DND-41 (cell line): ENCODE measurements around the gene EIF2S2.

Experiments used
- ATAC-seq: fragments of 200-7000 bp; cut with Tn5 transposase; 3 replicates; pipeline ENCODE4 v1.9.1; 2021; ENCODE audit warnings: low read depth; ENCODE audit not compliant: insufficient read depth
- DNase-seq: peaks from one replicate; pipeline ENCODE4 v3.0.0-alpha.2; 2020
- H2AFZ ChIP-seq: 2 replicates; pipeline ENCODE4 v1.6.0; 2012; ENCODE audit warnings: low read depth, low read length
- H3K27ac ChIP-seq: 2 replicates; pipeline ENCODE4 v1.5.1; 2012; ENCODE audit warnings: low read length, inconsistent platforms
- H3K27me3 ChIP-seq: fragments of 200-600 bp; sonication (generic); 2 replicates; pipeline ENCODE4 v1.6.0; 2012; ENCODE audit warnings: low read length, mild to moderate bottlenecking, inconsistent platforms; ENCODE audit not compliant: insufficient read depth, poor library complexity
- H3K36me3 ChIP-seq: 2 replicates; pipeline ENCODE4 v1.5.1; 2012; ENCODE audit warnings: low read length, inconsistent platforms; ENCODE audit not compliant: insufficient read depth
- H3K4me1 ChIP-seq: 2 replicates; pipeline ENCODE4 v1.5.1; 2012; ENCODE audit warnings: mild to moderate bottlenecking, low read length; ENCODE audit not compliant: insufficient read depth
- H3K4me2 ChIP-seq: 2 replicates; pipeline ENCODE4 v1.6.0; 2012; ENCODE audit warnings: mild to moderate bottlenecking, moderate library complexity, low read length, inconsistent platforms; ENCODE audit not compliant: insufficient read depth
- H3K4me3 ChIP-seq, 2 experiments: fragments of 200-600 bp in 1 of 2; shearing (Covaris generic) in 1 of 2; 2 replicates each; pipeline ENCODE4 v1.5.1; 2012 to 2016; ENCODE audit warnings: inconsistent platforms in 2 of 2, low read length in 2 of 2, mild to moderate bottlenecking in 2 of 2, low read depth in 1 of 2, moderate library complexity in 1 of 2
- H3K79me2 ChIP-seq: 2 replicates; pipeline ENCODE4 v1.6.0; 2012; ENCODE audit warnings: low read length, inconsistent platforms; ENCODE audit not compliant: insufficient read depth
- H3K9ac ChIP-seq: 2 replicates; pipeline ENCODE4 v1.6.0; 2012; ENCODE audit warnings: low read depth, mild to moderate bottlenecking, inconsistent platforms, low read length, moderate library complexity
- H3K9me3 ChIP-seq: 2 replicates; pipeline ENCODE4 v1.5.1; 2012; ENCODE audit warnings: low read length, moderate library complexity, mild to moderate bottlenecking, inconsistent platforms; ENCODE audit not compliant: insufficient read depth, severe bottlenecking
- H4K20me1 ChIP-seq: 2 replicates; pipeline ENCODE4 v1.6.0; 2012; ENCODE audit warnings: low read length; ENCODE audit not compliant: insufficient read depth
- EZH2 ChIP-seq: IDR thresholded peaks from 3 replicates; pipeline ENCODE4 v1.6.1; 2012; ENCODE audit warnings: borderline replicate concordance, low read depth, mild to moderate bottlenecking, moderate library complexity, low read length, inconsistent platforms; ENCODE audit not compliant: severe bottlenecking
- TF ChIP-seq, protein P1 (sequence below): IDR thresholded peaks from 2 replicates; pipeline ENCODE4 v1.5.1; 2012; ENCODE audit warnings: borderline replicate concordance, low read length, moderate library complexity, mild to moderate bottlenecking; ENCODE audit not compliant: poor library complexity, severe bottlenecking; ENCODE audit errors: extremely low read depth

Gene EIF2S2

DNA sequence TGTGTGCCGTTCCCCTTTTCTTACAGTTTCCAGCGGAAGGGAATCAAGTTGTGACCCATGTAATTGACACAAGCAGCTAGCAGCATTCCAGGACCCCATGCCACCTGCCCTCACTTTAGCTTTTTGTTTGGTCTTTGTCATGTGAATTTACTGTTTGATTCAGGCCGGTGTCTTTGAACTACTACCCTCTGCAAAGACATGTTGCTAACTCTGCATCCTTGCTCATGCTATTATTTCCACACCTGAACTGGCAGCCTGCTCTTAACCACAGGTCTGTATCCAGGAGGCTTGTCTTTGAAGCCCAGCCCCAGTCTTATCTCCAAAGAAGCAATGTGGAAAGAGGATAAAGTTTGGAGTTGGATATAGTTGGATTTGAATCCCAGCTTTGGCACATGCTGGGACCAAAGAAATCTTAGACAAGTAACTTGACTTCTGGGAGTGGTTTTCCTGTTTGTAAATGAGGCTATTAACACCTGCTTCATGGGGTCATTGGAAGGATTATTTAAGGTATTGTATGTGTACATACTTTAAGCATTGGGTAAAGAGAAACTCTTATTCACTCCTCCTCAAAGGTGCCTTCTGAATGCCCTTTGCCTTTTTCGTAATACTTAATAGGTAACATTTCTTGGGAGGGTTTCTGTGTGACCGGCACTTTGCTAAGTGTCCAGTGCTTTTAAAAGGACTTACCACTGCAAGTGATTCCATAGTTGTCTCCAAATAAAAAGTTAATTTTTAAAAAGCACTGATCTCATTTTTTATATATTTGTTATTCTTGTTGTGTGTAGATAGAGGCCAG lies 65.9 kb downstream of the EIF2S2 start:
- Histone ChIP-seq H2AFZ (no peak overlapping the region), H3K9me3 (no peaks in the 10 kb centered on the region), H3K4me2 (no peak overlapping the region), H3K4me1 (no peaks in the 10 kb centered on the region), H4K20me1 (peaks cover 95% of the 10 kb centered on the region), H3K27me3 (no peaks in the 10 kb centered on the region), H3K27ac (no peak overlapping the region), H3K9ac (no peak overlapping the region), H3K4me3 (no peak overlapping the region), H3K36me3 (peaks cover 55% of the 10 kb centered on the region), H3K79me2 (peaks cover 99% of the 10 kb centered on the region)
- no peak for DNase-seq
- no peak for TF ChIP-seq EZH2
- TF ChIP-seq, protein P1, sequence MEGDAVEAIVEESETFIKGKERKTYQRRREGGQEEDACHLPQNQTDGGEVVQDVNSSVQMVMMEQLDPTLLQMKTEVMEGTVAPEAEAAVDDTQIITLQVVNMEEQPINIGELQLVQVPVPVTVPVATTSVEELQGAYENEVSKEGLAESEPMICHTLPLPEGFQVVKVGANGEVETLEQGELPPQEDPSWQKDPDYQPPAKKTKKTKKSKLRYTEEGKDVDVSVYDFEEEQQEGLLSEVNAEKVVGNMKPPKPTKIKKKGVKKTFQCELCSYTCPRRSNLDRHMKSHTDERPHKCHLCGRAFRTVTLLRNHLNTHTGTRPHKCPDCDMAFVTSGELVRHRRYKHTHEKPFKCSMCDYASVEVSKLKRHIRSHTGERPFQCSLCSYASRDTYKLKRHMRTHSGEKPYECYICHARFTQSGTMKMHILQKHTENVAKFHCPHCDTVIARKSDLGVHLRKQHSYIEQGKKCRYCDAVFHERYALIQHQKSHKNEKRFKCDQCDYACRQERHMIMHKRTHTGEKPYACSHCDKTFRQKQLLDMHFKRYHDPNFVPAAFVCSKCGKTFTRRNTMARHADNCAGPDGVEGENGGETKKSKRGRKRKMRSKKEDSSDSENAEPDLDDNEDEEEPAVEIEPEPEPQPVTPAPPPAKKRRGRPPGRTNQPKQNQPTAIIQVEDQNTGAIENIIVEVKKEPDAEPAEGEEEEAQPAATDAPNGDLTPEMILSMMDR: no peak
- no peak for ATAC-seq

DNA sequence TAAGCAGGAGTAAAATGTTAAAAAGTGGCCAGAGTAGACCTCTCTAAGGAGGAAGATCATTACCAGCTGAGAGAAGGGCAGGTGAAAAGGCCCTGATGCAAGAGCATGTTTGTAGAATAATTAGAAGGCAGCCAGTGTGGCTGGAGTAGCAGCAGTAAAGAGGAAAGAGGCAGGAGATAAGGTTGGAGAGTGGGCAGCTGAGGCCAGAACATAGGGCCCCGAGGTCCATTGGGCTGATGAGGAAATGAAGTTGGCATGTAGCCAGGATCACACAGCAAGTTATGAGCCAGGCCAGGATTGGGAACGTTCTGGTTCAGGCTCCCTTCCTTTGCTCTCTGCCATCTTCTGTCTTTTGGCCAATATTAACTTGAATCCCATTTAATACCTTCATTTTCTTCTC lies 66.7 kb downstream of the EIF2S2 start:
- TF ChIP-seq EZH2: no peak
- TF ChIP-seq, protein P1: no peak
- no peaks in the 10 kb centered on the region for H3K4me1 ChIP-seq
- H3K9ac ChIP-seq: no peak overlapping the region
- no peak overlapping the region for H2AFZ ChIP-seq
- no peaks in the 10 kb centered on the region for H3K9me3 ChIP-seq
- DNase-seq (no peak), ATAC-seq (no peak)
- H3K27me3 ChIP-seq: no peaks in the 10 kb centered on the region
- H3K27ac ChIP-seq: no peak overlapping the region
- H3K4me2 ChIP-seq: no peak overlapping the region
- peaks cover 99% of the 10 kb centered on the region for H3K79me2 ChIP-seq
- peaks cover 57% of the 10 kb centered on the region for H3K36me3 ChIP-seq
- no peak overlapping the region for H3K4me3 ChIP-seq
- peaks cover 95% of the 10 kb centered on the region for H4K20me1 ChIP-seq

DNA sequence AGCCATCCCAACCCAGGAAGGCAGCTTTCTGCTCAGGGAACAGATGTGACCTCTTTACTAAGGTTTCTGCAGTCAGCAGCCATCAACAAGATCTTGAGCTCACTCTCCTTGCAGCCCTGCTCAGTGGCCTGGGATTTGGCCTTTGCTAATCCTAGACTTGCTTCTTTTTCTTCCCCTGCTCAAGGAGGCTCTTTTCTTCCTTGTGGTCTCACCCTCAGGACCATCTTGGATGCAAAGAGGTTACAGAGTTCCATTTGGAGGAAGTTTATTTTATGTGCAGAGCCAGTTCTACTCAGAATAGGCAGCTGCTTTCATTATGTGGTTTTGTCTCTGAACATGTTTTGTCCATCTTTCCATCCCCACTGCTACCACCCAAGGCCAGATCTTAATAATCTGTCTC lies 69.0 kb downstream of the EIF2S2 start:
- no peak overlapping the region for H3K27ac ChIP-seq
- DNase-seq (no peak), ATAC-seq (no peak)
- no peaks in the 10 kb centered on the region for H3K27me3 ChIP-seq
- H3K4me2 ChIP-seq: no peak overlapping the region
- no peak overlapping the region for H3K4me3 ChIP-seq
- H3K4me1 ChIP-seq: no peaks in the 10 kb centered on the region
- peaks cover 100% of the 10 kb centered on the region for H3K79me2 ChIP-seq
- H3K9ac ChIP-seq: no peak overlapping the region
- peaks cover 65% of the 10 kb centered on the region for H3K36me3 ChIP-seq
- TF ChIP-seq, protein P1: no peak
- TF ChIP-seq EZH2: no peak
- no peak overlapping the region for H2AFZ ChIP-seq
- peaks cover 96% of the 10 kb centered on the region for H4K20me1 ChIP-seq
- no peaks in the 10 kb centered on the region for H3K9me3 ChIP-seq
